Measurements from ENCODE around the gene ARHGAP31. TPM values are rescaled to one million over a fixed set of nuclear protein-coding genes. Genes with fewer than 3 reads are reported as not detected.

The ARHGAP31 gene
- total RNA-seq, 1 donor from 2014 or later, result 48.1 TPM

DNA sequence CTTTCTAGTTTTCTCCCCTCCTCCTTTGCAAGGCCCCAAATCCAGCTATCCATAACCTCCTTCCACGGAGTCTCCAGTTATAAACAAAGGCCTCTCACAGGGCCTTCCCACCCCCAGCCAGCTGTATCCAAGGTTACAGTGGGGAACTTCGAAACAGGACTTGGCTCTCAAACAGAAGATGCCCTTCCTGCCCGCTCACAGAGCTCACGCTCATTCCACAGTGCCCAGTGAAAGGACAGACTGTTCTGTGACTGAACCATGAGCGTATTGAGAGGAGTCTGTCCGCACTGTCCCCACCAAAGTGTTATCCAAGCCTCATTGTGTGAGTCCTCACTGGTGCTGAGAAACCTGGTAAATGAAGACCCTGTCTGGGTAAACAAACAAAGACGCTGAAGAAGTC, 35.4 kb downstream of the ARHGAP31 start:
- peak overlapping the region; percentile 86 for H3K27ac Mint-ChIP-seq (ENCODE audit: unreplicated experiment)

DNA sequence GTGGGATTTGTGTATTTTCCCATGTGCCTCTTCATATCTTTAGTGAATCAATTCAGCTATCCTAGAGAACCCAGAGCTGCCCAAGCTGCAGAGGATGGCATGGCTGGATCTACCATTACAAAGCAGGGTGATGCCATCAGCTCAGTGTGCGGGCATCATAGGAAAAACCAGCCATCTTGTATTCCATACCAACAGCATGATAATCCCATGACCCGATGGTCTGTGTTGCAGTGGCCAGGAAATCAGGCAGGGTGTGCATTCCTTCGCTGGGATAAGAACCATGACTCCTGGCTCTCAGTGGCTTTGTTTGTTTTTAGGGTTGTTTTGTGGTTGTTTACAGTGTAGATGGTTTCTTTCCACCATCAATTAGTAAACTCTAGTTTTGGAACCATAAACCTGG, 36.0 kb downstream of the ARHGAP31 start:
- H3K4me2 ChIP-seq (ENCODE audit: low read length), result no peak overlapping the region
- FAIRE-seq, result no peak

More for the DNA sequence above, 35.4 kb downstream of the ARHGAP31 start:
- Mint-ChIP-seq H3K4me1 (ENCODE audit: low read depth, unreplicated experiment) (peaks cover 37% of the 10 kb centered on the region), H3K9me3 (ENCODE audit: unreplicated experiment) (peaks cover 2% of the 10 kb centered on the region), H3K27me3 (ENCODE audit: low read depth, unreplicated experiment) (no peaks in the 10 kb centered on the region), H3K36me3 (ENCODE audit: low read depth, unreplicated experiment) (peaks cover 14% of the 10 kb centered on the region), H3K4me3 (ENCODE audit: unreplicated experiment) (peak overlapping the region; percentile 43)
- Histone ChIP-seq H3K27ac (ENCODE audit: low read depth, low read length) (no peak overlapping the region), H3K79me2 (ENCODE audit: insufficient read depth, low read length) (peaks cover 86% of the 10 kb centered on the region), H3K4me2 (ENCODE audit: low read length) (no peak overlapping the region), H2AFZ (ENCODE audit: low read depth, low read length) (no peak overlapping the region), H3K9me3 (ENCODE audit: insufficient read depth, low read depth, low read length) (no peaks in the 10 kb centered on the region), H3K27me3 (ENCODE audit: insufficient read depth, low read length) (no peaks in the 10 kb centered on the region), H4K20me1 (ENCODE audit: insufficient read depth, low read length) (peaks cover 45% of the 10 kb centered on the region), H3K4me1 (ENCODE audit: insufficient read depth, low read length) (no peaks in the 10 kb centered on the region), H3K36me3 (ENCODE audit: insufficient read depth, low read length) (peaks cover 5% of the 10 kb centered on the region), H3K9ac (ENCODE audit: low read length) (no peak overlapping the region), H3K4me3 (ENCODE audit: insufficient read depth, low read depth, low read length) (no peak overlapping the region)
- TF ChIP-seq EZH2 (IDR thresholded peaks at IDR 0.05; ENCODE audit: insufficient read depth, low read length), result no peak
- TF ChIP-seq, protein P1, sequence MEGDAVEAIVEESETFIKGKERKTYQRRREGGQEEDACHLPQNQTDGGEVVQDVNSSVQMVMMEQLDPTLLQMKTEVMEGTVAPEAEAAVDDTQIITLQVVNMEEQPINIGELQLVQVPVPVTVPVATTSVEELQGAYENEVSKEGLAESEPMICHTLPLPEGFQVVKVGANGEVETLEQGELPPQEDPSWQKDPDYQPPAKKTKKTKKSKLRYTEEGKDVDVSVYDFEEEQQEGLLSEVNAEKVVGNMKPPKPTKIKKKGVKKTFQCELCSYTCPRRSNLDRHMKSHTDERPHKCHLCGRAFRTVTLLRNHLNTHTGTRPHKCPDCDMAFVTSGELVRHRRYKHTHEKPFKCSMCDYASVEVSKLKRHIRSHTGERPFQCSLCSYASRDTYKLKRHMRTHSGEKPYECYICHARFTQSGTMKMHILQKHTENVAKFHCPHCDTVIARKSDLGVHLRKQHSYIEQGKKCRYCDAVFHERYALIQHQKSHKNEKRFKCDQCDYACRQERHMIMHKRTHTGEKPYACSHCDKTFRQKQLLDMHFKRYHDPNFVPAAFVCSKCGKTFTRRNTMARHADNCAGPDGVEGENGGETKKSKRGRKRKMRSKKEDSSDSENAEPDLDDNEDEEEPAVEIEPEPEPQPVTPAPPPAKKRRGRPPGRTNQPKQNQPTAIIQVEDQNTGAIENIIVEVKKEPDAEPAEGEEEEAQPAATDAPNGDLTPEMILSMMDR (IDR thresholded peaks at IDR 0.05; ENCODE audit: insufficient read depth, low read depth, low read length), result no peak
- DNase-seq (ENCODE audit: low read depth) (no peak), FAIRE-seq (no peak)

DNA sequence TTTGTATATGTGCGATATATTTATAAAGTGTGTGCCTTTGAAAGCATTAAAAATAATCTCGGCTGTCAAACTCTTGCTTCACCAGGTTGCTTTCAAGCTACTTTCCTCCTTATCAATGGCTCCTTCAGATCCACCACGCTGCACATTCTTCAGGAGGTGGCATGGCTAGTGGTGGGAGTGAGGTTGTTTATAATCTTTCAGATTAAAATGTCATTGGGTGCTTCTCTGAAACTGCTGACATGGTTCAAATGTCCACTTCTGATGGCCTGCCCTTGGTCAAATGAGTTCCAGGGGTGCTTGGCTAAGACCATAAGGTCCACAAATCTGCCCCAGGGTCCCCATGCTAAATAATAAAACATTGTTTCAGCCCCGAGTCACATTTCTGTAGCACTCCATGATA, 36.7 kb downstream of the ARHGAP31 start:
- TF ChIP-seq, protein P1 (IDR thresholded peaks at IDR 0.05; ENCODE audit: insufficient read depth, low read depth, low read length), result no peak
- TF ChIP-seq EZH2 (IDR thresholded peaks at IDR 0.05; ENCODE audit: insufficient read depth, low read length), result no peak
- Histone ChIP-seq H3K27ac (ENCODE audit: low read depth, low read length) (no peak overlapping the region), H2AFZ (ENCODE audit: low read depth, low read length) (no peak overlapping the region), H3K4me3 (ENCODE audit: insufficient read depth, low read depth, low read length) (no peak overlapping the region), H3K4me2 (ENCODE audit: low read length) (no peak overlapping the region), H3K27me3 (ENCODE audit: insufficient read depth, low read length) (no peaks in the 10 kb centered on the region), H3K9me3 (ENCODE audit: insufficient read depth, low read depth, low read length) (no peaks in the 10 kb centered on the region), H3K36me3 (ENCODE audit: insufficient read depth, low read length) (peaks cover 5% of the 10 kb centered on the region), H3K9ac (ENCODE audit: low read length) (no peak overlapping the region), H4K20me1 (ENCODE audit: insufficient read depth, low read length) (peaks cover 51% of the 10 kb centered on the region), H3K79me2 (ENCODE audit: insufficient read depth, low read length) (peaks cover 90% of the 10 kb centered on the region), H3K4me1 (ENCODE audit: insufficient read depth, low read length) (no peaks in the 10 kb centered on the region)
- Mint-ChIP-seq H3K36me3 (ENCODE audit: low read depth, unreplicated experiment) (peaks cover 18% of the 10 kb centered on the region), H3K27me3 (ENCODE audit: low read depth, unreplicated experiment) (no peaks in the 10 kb centered on the region), H3K4me3 (ENCODE audit: unreplicated experiment) (no peak overlapping the region), H3K4me1 (ENCODE audit: low read depth, unreplicated experiment) (peaks cover 31% of the 10 kb centered on the region), H3K9me3 (ENCODE audit: unreplicated experiment) (peaks cover 7% of the 10 kb centered on the region), H3K27ac (ENCODE audit: unreplicated experiment) (peak overlapping the region; percentile 51)
- FAIRE-seq (no peak), DNase-seq (ENCODE audit: low read depth) (no peak)

More for the DNA sequence above, 36.0 kb downstream of the ARHGAP31 start:
- no peak overlapping the region for H2AFZ ChIP-seq (ENCODE audit: low read depth, low read length)
- H3K27me3 Mint-ChIP-seq (ENCODE audit: low read depth, unreplicated experiment), result no peaks in the 10 kb centered on the region
- no peak overlapping the region for H3K9ac ChIP-seq (ENCODE audit: low read length)
- peak overlapping the region; percentile 34 for H3K27ac Mint-ChIP-seq (ENCODE audit: unreplicated experiment)
- H3K27me3 ChIP-seq (ENCODE audit: insufficient read depth, low read length), result no peaks in the 10 kb centered on the region
- peaks cover 5% of the 10 kb centered on the region for H3K36me3 ChIP-seq (ENCODE audit: insufficient read depth, low read length)
- H3K9me3 ChIP-seq (ENCODE audit: insufficient read depth, low read depth, low read length), result no peaks in the 10 kb centered on the region
- DNase-seq (ENCODE audit: low read depth), result no peak
- H3K4me1 ChIP-seq (ENCODE audit: insufficient read depth, low read length), result no peaks in the 10 kb centered on the region
- peaks cover 33% of the 10 kb centered on the region for H3K4me1 Mint-ChIP-seq (ENCODE audit: low read depth, unreplicated experiment)
- H3K4me3 ChIP-seq (ENCODE audit: insufficient read depth, low read depth, low read length), result no peak overlapping the region
- no peak overlapping the region for H3K27ac ChIP-seq (ENCODE audit: low read depth, low read length)
- peaks cover 51% of the 10 kb centered on the region for H4K20me1 ChIP-seq (ENCODE audit: insufficient read depth, low read length)
- no peak overlapping the region for H3K4me3 Mint-ChIP-seq (ENCODE audit: unreplicated experiment)
- peaks cover 86% of the 10 kb centered on the region for H3K79me2 ChIP-seq (ENCODE audit: insufficient read depth, low read length)
- peaks cover 14% of the 10 kb centered on the region for H3K36me3 Mint-ChIP-seq (ENCODE audit: low read depth, unreplicated experiment)
- H3K9me3 Mint-ChIP-seq (ENCODE audit: unreplicated experiment), result peaks cover 5% of the 10 kb centered on the region
- TF ChIP-seq EZH2 (IDR thresholded peaks at IDR 0.05; ENCODE audit: insufficient read depth, low read length), result no peak
- TF ChIP-seq, protein P1 (IDR thresholded peaks at IDR 0.05; ENCODE audit: insufficient read depth, low read depth, low read length), result no peak
